GM12878 (cell line): ENCODE results near the gene FICD. TPM values are rescaled to one million over a fixed set of nuclear protein-coding genes. Genes with fewer than 3 reads are reported as not detected.

Experiments used
- ATAC-seq: fragments of 200-7000 bp; cut with Tn5 transposase; 3 replicates; pipeline ENCODE4 v1.9.1; 2020; ENCODE audit warnings: mild to moderate bottlenecking, moderate library complexity
- BruUV-seq: library from RNA; stranded (reverse); fragments of 400-500 nt; replicated peaks from 2 replicates; lab custom pipeline; 2021; lab: Mats Ljungman, UMichigan
- CTCF ChIA-PET: fragments of 300-600 bp; sonication (Branson Sonifier 250); formaldehyde crosslinking; extraction: SDS; loops from one replicate; lab custom pipeline; 2021; ENCODE audit warnings: inconsistent platforms; lab: Yijun Ruan, JAX
- POLR2A ChIA-PET: fragments of 350-600 bp; formaldehyde crosslinking; extraction: SDS; loops from one replicate; lab custom pipeline; 2021; ENCODE audit warnings: inconsistent platforms; lab: Charles Lee
- RAD21 ChIA-PET: fragments of 300-600 bp; sonication (Branson Sonifier 250); formaldehyde crosslinking; loops from one replicate; lab custom pipeline; 2023; ENCODE audit warnings: antibody characterized with exemption; ENCODE audit not compliant: unreplicated experiment; lab: Charles Lee
- SMC1A ChIA-PET: fragments of 300-600 bp; sonication (Branson Sonifier 250); formaldehyde crosslinking; loops from one replicate; lab custom pipeline; 2023; ENCODE audit not compliant: unreplicated experiment, uncharacterized antibody; lab: Charles Lee
- DNase-seq: peaks from one replicate; pipeline ENCODE4 v3.0.0-alpha.2; 2011; ENCODE audit warnings: low read depth, low spot score
- FAIRE-seq: peaks from 3 replicates; lab custom pipeline; 2011; peaks lifted over from hg19 to GRCh38; lab: Jason Lieb, UNC
- H2AFZ ChIP-seq: 2 replicates; pipeline ENCODE4 v1.6.0; 2011; ENCODE audit warnings: low read depth, low read length, control low read depth; ENCODE audit not compliant: control insufficient read depth
- H3K27ac ChIP-seq: 2 replicates; pipeline ENCODE4 v1.5.1; 2011; ENCODE audit warnings: control low read depth; ENCODE audit not compliant: control insufficient read depth, insufficient read depth
- H3K27me3 ChIP-seq, 2 experiments: replicated peaks in 1 of 2; 2 replicates each; pipeline versions ENCODE4 v1.6.0 to v1.6.1; 2011; ENCODE audit warnings: low read length in 1 of 2; ENCODE audit not compliant: control insufficient read depth in 2 of 2, insufficient read depth in 2 of 2
- H3K36me3 ChIP-seq, 2 experiments: 2 replicates each; pipeline ENCODE4 v1.5.1; 2011; ENCODE audit warnings: low read length in 1 of 2; ENCODE audit not compliant: control insufficient read depth in 2 of 2, insufficient read depth in 2 of 2
- H3K4me1 ChIP-seq: 2 replicates; pipeline ENCODE4 v1.6.1; 2011; ENCODE audit warnings: mild to moderate bottlenecking, low read length, moderate library complexity, mixed read lengths; ENCODE audit not compliant: control insufficient read depth, insufficient read depth
- H3K4me2 ChIP-seq: 2 replicates; pipeline ENCODE4 v1.6.0; 2011; ENCODE audit warnings: control low read depth; ENCODE audit not compliant: control insufficient read depth, insufficient read depth
- H3K4me3 ChIP-seq: fragments of 200-600 bp; sonication (generic); 2 replicates; pipeline ENCODE4 v1.5.1; 2016
- H3K79me2 ChIP-seq: 2 replicates; pipeline ENCODE4 v1.6.0; 2011; ENCODE audit warnings: low read length; ENCODE audit not compliant: control insufficient read depth, insufficient read depth
- H3K9ac ChIP-seq: 2 replicates; pipeline ENCODE4 v1.8.0; 2011; ENCODE audit warnings: low read length, control low read depth, mixed read lengths; ENCODE audit not compliant: control insufficient read depth, insufficient read depth
- H3K9me3 ChIP-seq: replicated peaks from 3 replicates; pipeline ENCODE4 v1.5.1; 2011; ENCODE audit warnings: mild to moderate bottlenecking, low read length; ENCODE audit not compliant: control insufficient read depth, insufficient read depth
- H4K20me1 ChIP-seq: 2 replicates; pipeline ENCODE4 v1.6.0; 2011; ENCODE audit not compliant: control insufficient read depth, insufficient read depth
- BMI1 ChIP-seq: fragments of 450-650 bp; IDR thresholded peaks from 2 replicates; pipeline ENCODE4 v1.6.1; 2016; ENCODE audit warnings: mild to moderate bottlenecking, moderate library complexity, borderline replicate concordance
- DPF2 ChIP-seq: fragments of 450-650 bp; IDR thresholded peaks from 2 replicates; pipeline ENCODE4 v1.6.1; 2017; ENCODE audit warnings: mild to moderate bottlenecking
- HDAC2 ChIP-seq: fragments of 200-600 bp; sonication (generic); IDR thresholded peaks from 2 replicates; pipeline ENCODE4 v1.6.1; 2017
- MYB ChIP-seq: fragments of 150-350 bp; IDR thresholded peaks from 2 replicates; pipeline ENCODE4 v1.6.1; 2014; ENCODE audit warnings: mild to moderate bottlenecking, low read depth, low read length, borderline replicate concordance
- NR2C2 ChIP-seq: IDR thresholded peaks from 2 replicates; pipeline ENCODE4 v1.6.1; 2011; ENCODE audit warnings: borderline replicate concordance, low read depth; ENCODE audit not compliant: control insufficient read depth, insufficient read length
- PAX5 ChIP-seq: IDR thresholded peaks from 2 replicates; pipeline ENCODE4 v1.6.1; 2011; ENCODE audit warnings: low read depth, low read length, borderline replicate concordance
- PML ChIP-seq: IDR thresholded peaks from 2 replicates; pipeline ENCODE4 v1.6.1; 2012; ENCODE audit warnings: low read length, inconsistent platforms
- RFX5 ChIP-seq: IDR thresholded peaks from 2 replicates; pipeline ENCODE4 v1.6.1; 2011; ENCODE audit warnings: low read depth, low read length, improper control_type of control experiment
- SREBF1 ChIP-seq: IDR thresholded peaks from 2 replicates; pipeline ENCODE4 v1.6.1; 2012; ENCODE audit warnings: mild to moderate bottlenecking, low read length
- SUZ12 ChIP-seq: fragments of 200-600 bp; sonication (generic); IDR thresholded peaks from one replicate; pipeline ENCODE4 v1.6.1; 2018; ENCODE audit warnings: antibody characterized with exemption, mild to moderate bottlenecking; ENCODE audit not compliant: unreplicated experiment
- TARDBP ChIP-seq: IDR thresholded peaks from 2 replicates; pipeline ENCODE4 v1.6.1; 2016; ENCODE audit warnings: borderline replicate concordance
- TCF12 ChIP-seq: IDR thresholded peaks from 2 replicates; pipeline ENCODE4 v1.6.1; 2011; ENCODE audit warnings: low read depth, mild to moderate bottlenecking, low read length
- YBX1 ChIP-seq: fragments of 450-650 bp; IDR thresholded peaks from 2 replicates; pipeline ENCODE4 v1.6.1; 2016; ENCODE audit warnings: antibody characterized with exemption
- WGBS: methylation state at CpG from one replicate; pipeline ENCODE4 v1.1.6; 2016; ENCODE audit warnings: low lambda C conversion rate; ENCODE audit not compliant: insufficient replicate concordance, insufficient coverage; ENCODE audit errors: missing lambda C conversion rate; 5-methylcytosine and 5-hydroxymethylcytosine counted together
- in situ Hi-C: fragments of 300-500 bp; cut with MboI; formaldehyde crosslinking; loops from 9 replicates; pipeline ENCODE4 v1.14.3; 2018; ENCODE audit warnings: mixed read lengths
- intact Hi-C: fragments of 100-400 bp; cut with micrococcal nuclease; formaldehyde crosslinking; loops from one replicate; pipeline ENCODE4 v1.14.2; 2022; ENCODE audit not compliant: unreplicated experiment
- polyA plus RNA-seq, 11 experiments: library from polyadenylated mRNA; depleted of rRNA in 4 of 11; unstranded in 6 of 11; stranded (reverse) in 5 of 11; fragments of >200 nt; fragmentation: Nextera tagmentation in 4 of 11; fragmentation: Illumina TruSeq in 1 of 11; extraction: Ambion mirVana in 4 of 11; extraction: Trizol in 1 of 11; gene quantifications; 1 replicate in 1 of 11; 2 replicates in 10 of 11; pipeline versions ENCODE4 v1.2.1 to v1.2.3, GENCODE V29; 2011 to 2016; ENCODE audit warnings: inconsistent platforms in 2 of 11, missing spikeins in 2 of 11, low read depth in 1 of 11
- total RNA-seq, 4 experiments: library from RNA; depleted of rRNA in 3 of 4; stranded (reverse); fragments of >200 nt in 3 of 4; fragmentation: Illumina TruSeq in 1 of 4; extraction: Trizol in 1 of 4; gene quantifications; 2 replicates each; pipeline versions ENCODE4 v1.2.1 to v1.2.3, GENCODE V29; 2013 to 2021
- TF ChIP-seq, protein P1 (sequence below): fragments of 450-650 bp; IDR thresholded peaks from 2 replicates; pipeline ENCODE4 v1.6.1; 2016; ENCODE audit warnings: mild to moderate bottlenecking
- TF ChIP-seq, protein P2 (sequence below): IDR thresholded peaks from 2 replicates; pipeline ENCODE4 v1.6.1; 2012; ENCODE audit warnings: low read depth, low read length, improper control_type of control experiment

Gene FICD
- total and polyA plus RNA-seq, 10 of the 15 experiments (the other 5 are each of a cell fraction or from before 2014, with no cell fraction given) = 1.1 to 9.4 (median 4.3) TPM

DNA sequence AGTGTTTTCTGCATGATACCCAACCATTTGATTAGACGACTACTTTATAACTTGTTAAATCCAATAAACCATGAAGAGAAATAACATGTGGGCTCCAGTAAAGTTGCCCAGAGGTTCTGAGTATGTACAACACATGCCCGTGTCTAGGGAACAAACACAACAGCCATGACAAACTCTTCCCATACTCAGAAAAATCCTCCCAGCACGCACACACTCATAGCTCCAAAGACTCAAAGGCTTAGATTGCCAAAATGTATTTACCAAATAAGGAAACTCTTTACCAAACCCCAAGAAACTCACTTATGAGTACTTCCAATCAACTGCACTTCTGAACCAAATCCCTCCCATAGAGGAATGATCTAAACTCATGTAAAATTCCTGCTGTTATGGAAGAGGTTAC, 28.6 kb downstream of the FICD start:
- FAIRE-seq (no peak), DNase-seq (no peak), ATAC-seq (no peak)
- Histone ChIP-seq H3K4me3 (no peak overlapping the region), H4K20me1 (no peaks in the 10 kb centered on the region), H2AFZ (no peak overlapping the region), H3K4me2 (no peak overlapping the region), H3K79me2 (peaks cover 60% of the 10 kb centered on the region), H3K27ac (no peak overlapping the region), H3K9ac (no peak overlapping the region), H3K4me1 (peaks cover 32% of the 10 kb centered on the region), H3K27me3 (no peaks in the 10 kb centered on the region), H3K36me3 (peaks cover 18 to 50% of the 10 kb centered on the region in 2 experiments), H3K9me3 (no peaks in the 10 kb centered on the region)
- intact Hi-C loops = no loop called here
- in situ Hi-C loops = no loop called here
- ChIA-PET RAD21 (no interaction called here), POLR2A (interaction anchor here (0.6 to 1.6 kb wide), 4 partner anchors 13 to 126 kb away, joined by 3 to 9 read pairs (median 3); partner anchors contain the start of gene SART3), CTCF (interaction anchor here (0.5 to 1.7 kb wide), 5 partner anchors 13 to 168 kb away, joined by 3 to 6 read pairs (median 3); no protein-coding TSS in a partner anchor), SMC1A (interaction anchor here (1.0 to 1.3 kb wide), 3 partner anchors 12 to 22 kb away, joined by 3 to 4 read pairs (median 3); no protein-coding TSS in a partner anchor)
- BruUV-seq = no TSS peak
- 100% methylated on average over 3 of the region's 3 CpGs for WGBS
- no peak for TF ChIP-seq RFX5
- no peak for TF ChIP-seq DPF2
- no peak for TF ChIP-seq PAX5
- TF ChIP-seq TARDBP = no peak
- no peak for TF ChIP-seq NR2C2
- TF ChIP-seq HDAC2 = no peak
- TF ChIP-seq SUZ12 = no peak
- no peak for TF ChIP-seq PML
- no peak for TF ChIP-seq SREBF1
- no peak for TF ChIP-seq YBX1
- no peak for TF ChIP-seq BMI1
- TF ChIP-seq, protein P1, sequence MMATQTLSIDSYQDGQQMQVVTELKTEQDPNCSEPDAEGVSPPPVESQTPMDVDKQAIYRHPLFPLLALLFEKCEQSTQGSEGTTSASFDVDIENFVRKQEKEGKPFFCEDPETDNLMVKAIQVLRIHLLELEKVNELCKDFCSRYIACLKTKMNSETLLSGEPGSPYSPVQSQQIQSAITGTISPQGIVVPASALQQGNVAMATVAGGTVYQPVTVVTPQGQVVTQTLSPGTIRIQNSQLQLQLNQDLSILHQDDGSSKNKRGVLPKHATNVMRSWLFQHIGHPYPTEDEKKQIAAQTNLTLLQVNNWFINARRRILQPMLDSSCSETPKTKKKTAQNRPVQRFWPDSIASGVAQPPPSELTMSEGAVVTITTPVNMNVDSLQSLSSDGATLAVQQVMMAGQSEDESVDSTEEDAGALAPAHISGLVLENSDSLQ = no peak
- TF ChIP-seq, protein P2, sequence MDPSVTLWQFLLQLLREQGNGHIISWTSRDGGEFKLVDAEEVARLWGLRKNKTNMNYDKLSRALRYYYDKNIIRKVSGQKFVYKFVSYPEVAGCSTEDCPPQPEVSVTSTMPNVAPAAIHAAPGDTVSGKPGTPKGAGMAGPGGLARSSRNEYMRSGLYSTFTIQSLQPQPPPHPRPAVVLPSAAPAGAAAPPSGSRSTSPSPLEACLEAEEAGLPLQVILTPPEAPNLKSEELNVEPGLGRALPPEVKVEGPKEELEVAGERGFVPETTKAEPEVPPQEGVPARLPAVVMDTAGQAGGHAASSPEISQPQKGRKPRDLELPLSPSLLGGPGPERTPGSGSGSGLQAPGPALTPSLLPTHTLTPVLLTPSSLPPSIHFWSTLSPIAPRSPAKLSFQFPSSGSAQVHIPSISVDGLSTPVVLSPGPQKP = no peak
- TF ChIP-seq MYB = no peak
- TF ChIP-seq TCF12 = no peak
